AG09319 (cell line): ENCODE results near the gene MR1.
A peak's percentile ranks its signal among the peaks of the same experiment; 100 is the strongest.

Experiments
- DNase-seq: peaks from one replicate; pipeline ENCODE4 v3.0.0-alpha.2; 2010; ENCODE audit warnings: low read depth; ENCODE audit errors: extremely low read depth
- TF ChIP-seq, protein P1 (sequence below): IDR thresholded peaks from 2 replicates; pipeline ENCODE4 v1.5.1; 2011; ENCODE audit warnings: low read depth, mild to moderate bottlenecking, inconsistent platforms, low read length, moderate library complexity

MR1 gene

GRCh38 chr1:181100934-181101333 lies 67.2 kb downstream of the MR1 start:
- TF ChIP-seq, protein P1, sequence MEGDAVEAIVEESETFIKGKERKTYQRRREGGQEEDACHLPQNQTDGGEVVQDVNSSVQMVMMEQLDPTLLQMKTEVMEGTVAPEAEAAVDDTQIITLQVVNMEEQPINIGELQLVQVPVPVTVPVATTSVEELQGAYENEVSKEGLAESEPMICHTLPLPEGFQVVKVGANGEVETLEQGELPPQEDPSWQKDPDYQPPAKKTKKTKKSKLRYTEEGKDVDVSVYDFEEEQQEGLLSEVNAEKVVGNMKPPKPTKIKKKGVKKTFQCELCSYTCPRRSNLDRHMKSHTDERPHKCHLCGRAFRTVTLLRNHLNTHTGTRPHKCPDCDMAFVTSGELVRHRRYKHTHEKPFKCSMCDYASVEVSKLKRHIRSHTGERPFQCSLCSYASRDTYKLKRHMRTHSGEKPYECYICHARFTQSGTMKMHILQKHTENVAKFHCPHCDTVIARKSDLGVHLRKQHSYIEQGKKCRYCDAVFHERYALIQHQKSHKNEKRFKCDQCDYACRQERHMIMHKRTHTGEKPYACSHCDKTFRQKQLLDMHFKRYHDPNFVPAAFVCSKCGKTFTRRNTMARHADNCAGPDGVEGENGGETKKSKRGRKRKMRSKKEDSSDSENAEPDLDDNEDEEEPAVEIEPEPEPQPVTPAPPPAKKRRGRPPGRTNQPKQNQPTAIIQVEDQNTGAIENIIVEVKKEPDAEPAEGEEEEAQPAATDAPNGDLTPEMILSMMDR: no peak
- no peak for DNase-seq

DNA sequence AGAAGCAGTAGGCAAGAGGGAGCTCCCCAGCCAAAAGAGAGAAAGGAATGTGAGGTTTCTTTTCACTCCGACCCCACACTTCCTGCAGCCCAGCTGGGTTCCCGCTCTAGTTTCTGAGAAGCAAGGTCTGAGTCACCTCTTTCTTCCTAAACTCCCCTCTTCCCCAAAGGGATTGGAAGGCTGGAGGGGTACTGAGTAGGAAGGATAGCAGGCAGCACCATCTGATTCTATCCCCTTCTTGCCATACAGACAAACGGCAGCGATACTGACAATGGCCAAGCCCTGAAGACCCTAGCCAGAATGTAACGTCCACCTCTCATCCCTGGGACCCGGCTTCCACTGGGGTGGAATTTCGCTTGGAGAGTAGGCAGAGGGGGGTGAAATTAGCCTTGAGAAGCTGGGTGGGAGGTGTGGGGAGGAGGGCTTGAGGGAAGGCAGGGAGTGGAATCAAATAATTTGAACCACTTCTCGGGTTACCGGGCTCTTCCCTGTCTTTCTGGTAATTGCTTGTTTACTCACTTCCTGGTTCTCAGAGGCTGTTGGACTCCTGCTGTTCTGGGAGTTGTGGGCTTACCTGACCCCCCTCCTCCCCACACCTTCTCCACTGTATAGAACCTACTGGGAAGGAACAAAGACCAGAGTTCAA lies 67.9 kb downstream of the MR1 start:
- no peak for DNase-seq
- TF ChIP-seq, protein P1: no peak

DNA sequence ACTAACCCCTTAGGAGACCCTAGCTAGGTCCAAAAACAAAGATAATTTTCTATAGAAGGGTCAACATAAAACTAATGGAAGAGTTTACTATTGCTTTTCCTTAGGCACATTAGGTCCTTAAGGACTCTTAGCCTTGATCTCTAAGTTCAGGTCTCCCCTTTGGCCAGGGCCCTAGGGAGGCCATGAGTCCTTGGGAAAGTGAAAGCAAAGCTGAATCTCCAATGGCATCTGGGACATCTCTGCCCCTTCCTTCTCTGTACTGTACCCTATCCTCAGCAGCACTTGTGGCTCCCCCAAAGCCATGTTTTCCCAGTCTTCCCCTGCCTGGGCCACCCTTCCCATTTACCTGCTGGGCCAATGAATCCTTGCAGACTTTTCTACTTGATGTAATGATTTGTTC lies 69.1 kb downstream of the MR1 start:
- no peak for DNase-seq

DNA sequence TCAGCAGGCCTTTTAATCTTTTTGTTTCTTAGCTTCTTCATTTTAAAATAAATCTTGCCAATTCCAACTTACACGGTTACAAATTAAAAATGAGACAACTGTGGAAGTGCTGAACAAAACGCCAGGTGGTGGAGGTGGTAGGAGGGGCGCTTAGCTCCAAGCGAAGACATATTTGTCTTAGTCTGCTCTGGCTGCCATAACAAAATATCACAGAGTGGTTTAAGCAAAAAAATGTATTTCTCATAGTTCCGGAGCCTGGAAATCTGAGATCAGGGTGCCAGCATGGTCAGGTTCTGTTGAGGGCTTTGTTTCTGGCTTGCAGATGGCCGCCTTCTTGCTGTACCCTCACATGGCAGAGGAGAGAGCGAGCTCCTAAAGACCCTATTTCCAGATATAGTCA lies 69.6 kb downstream of the MR1 start:
- no peak for DNase-seq
- TF ChIP-seq, protein P1: no peak

More for the DNA sequence above, 69.1 kb downstream of the MR1 start:
- TF ChIP-seq, protein P1: no peak

DNA sequence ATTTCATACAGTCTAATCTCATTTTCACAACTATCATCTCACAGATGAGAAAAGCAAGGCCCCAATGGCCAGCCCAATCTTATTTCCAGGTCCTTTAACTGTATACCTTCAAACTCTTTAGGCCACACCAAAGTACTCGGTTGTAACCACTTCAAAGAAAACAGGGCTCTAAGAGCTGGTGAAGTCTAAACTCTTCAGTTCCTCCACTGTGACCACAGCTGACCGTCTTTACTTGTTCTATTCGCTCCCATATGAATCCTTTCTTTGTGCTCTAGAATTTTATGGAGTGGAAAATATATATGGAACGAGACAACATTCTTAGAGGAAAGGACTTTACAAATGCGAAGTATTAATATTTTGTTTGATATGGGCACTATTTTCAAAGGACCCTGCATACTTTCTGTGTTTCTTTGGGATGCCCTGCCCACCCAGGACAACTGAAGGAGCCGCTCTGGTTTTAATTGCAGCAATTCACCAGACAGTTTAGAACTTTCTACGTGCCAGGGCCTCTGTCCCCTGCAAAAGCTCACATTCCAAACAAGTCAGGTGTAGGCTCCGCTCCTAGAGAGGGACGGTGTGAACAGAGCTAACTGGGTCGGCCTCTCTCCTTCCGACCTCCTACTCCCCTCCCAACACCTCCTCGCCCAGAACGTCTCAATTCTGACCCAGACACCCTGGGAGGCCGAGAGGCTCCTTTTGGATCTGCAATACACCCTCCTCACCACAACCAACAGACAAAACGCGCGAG lies 70.4 kb downstream of the MR1 start:
- TF ChIP-seq, protein P1: no peak; the same call in 1 of the 2 replicates
- DNase-seq: no peak

- no peak for DNase-seq
- TF ChIP-seq, protein P1: peak; percentile 1; the same call in 1 of the 2 replicates
Observed at GRCh38 chr1:181104790-181105133, 71.0 kb downstream of the MR1 start.
